ENCODE data around the gene MOCOS.

DNA sequence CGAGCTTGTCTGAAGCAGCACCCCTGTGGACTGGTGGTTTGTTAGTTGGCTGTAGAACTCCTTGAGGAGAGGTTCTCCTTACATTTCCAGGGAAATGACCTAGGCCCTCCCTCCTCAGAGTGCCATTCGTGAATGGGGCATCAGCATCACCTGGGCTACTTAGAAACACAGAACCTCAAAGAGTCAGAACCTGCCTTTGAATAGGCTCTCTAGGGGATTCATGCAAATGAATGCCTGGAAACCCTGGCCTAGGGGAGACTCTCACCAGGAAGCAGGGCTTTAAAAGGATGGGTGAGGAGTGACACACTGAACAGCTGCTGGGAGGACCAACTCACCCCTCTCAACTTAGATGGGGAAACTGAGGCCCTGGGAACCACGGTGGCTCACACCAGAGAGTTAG, 2.1 kb upstream of the MOCOS start:
- TF ChIP-seq, protein P1, sequence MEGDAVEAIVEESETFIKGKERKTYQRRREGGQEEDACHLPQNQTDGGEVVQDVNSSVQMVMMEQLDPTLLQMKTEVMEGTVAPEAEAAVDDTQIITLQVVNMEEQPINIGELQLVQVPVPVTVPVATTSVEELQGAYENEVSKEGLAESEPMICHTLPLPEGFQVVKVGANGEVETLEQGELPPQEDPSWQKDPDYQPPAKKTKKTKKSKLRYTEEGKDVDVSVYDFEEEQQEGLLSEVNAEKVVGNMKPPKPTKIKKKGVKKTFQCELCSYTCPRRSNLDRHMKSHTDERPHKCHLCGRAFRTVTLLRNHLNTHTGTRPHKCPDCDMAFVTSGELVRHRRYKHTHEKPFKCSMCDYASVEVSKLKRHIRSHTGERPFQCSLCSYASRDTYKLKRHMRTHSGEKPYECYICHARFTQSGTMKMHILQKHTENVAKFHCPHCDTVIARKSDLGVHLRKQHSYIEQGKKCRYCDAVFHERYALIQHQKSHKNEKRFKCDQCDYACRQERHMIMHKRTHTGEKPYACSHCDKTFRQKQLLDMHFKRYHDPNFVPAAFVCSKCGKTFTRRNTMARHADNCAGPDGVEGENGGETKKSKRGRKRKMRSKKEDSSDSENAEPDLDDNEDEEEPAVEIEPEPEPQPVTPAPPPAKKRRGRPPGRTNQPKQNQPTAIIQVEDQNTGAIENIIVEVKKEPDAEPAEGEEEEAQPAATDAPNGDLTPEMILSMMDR (IDR thresholded peaks at IDR 0.05): no peak
- no peak for TF ChIP-seq EZH2 (IDR thresholded peaks at IDR 0.05; ENCODE audit: borderline replicate concordance, insufficient read depth, low read depth, low read length, poor library complexity, severe bottlenecking)
